Endothelial cell of umbilical vein (primary cell): ENCODE results near the gene TPM1. TPM values are rescaled to one million over a fixed set of nuclear protein-coding genes. Genes with fewer than 3 reads are reported as not detected.

Experiments used
- BruUV-seq: library from RNA; stranded (reverse); fragments of 400-500 nt; replicated peaks from 2 replicates; lab custom pipeline; 2021; lab: Mats Ljungman, UMichigan
- CTCF ChIA-PET: fragments of 300-600, 350-600 bp; sonication (Branson Sonifier 250); formaldehyde crosslinking; loops from one replicate; lab custom pipeline; 2021; ENCODE audit warnings: antibody characterized with exemption, inconsistent platforms; lab: Charles Lee
- POLR2A ChIA-PET: fragments of 300-600, 350-600 bp; sonication (Branson Sonifier 250); formaldehyde crosslinking; loops from one replicate; lab custom pipeline; 2021; ENCODE audit warnings: antibody characterized with exemption, inconsistent platforms; lab: Charles Lee
- DNase-seq: peaks from one replicate; pipeline ENCODE4 v3.0.0-alpha.2; 2011; ENCODE audit warnings: low read depth, low spot score
- FAIRE-seq: peaks from 2 replicates; lab custom pipeline; 2011; peaks lifted over from hg19 to GRCh38; lab: Jason Lieb, UNC
- H2AFZ ChIP-seq: 2 replicates; pipeline ENCODE4 v1.6.0; 2012; ENCODE audit warnings: low read depth, low read length, control low read depth, inconsistent platforms
- H3K27ac ChIP-seq: 2 replicates; pipeline ENCODE4 v1.5.1; 2011; ENCODE audit warnings: low read depth, mild to moderate bottlenecking, control low read depth, low read length, moderate library complexity; ENCODE audit not compliant: insufficient read depth
- H3K27me3 ChIP-seq, 2 experiments: 2 replicates each; pipeline versions ENCODE4 v1.6.0 to v1.6.1; 2011; ENCODE audit warnings: low read length in 2 of 2, mixed read lengths in 1 of 2; ENCODE audit not compliant: control insufficient read depth in 2 of 2, insufficient read depth in 2 of 2
- H3K36me3 ChIP-seq, 2 experiments: 2 replicates in 1 of 2; 3 replicates in 1 of 2; pipeline ENCODE4 v1.5.1; 2011; ENCODE audit warnings: low read length in 2 of 2, mild to moderate bottlenecking in 1 of 2, moderate library complexity in 1 of 2; ENCODE audit not compliant: control insufficient read depth in 2 of 2, insufficient read depth in 2 of 2; ENCODE audit errors: extremely low read depth in 1 of 2
- H3K4me1 ChIP-seq: 3 replicates; pipeline ENCODE4 v1.5.1; 2011; ENCODE audit warnings: mild to moderate bottlenecking, low read length; ENCODE audit not compliant: control insufficient read depth, insufficient read depth; ENCODE audit errors: extremely low read depth
- H3K4me2 ChIP-seq: 2 replicates; pipeline ENCODE4 v1.6.1; 2011; ENCODE audit warnings: low read length, control low read depth, mixed read lengths; ENCODE audit not compliant: insufficient read depth
- H3K4me3 ChIP-seq, 3 experiments: fragments of 200-600 bp in 1 of 3; sonication (generic), shearing (Covaris generic) in 1 of 3; replicated peaks in 1 of 3; 2 replicates each; pipeline ENCODE4 v1.5.1; 2011 to 2016; ENCODE audit warnings: control low read depth in 3 of 3, low read length in 3 of 3, mild to moderate bottlenecking in 2 of 3, inconsistent platforms in 1 of 3, low read depth in 1 of 3, moderate library complexity in 1 of 3; ENCODE audit not compliant: insufficient read depth in 1 of 3
- H3K79me2 ChIP-seq: 2 replicates; pipeline ENCODE4 v1.6.0; 2012; ENCODE audit warnings: low read length, inconsistent platforms; ENCODE audit not compliant: control insufficient read depth, insufficient read depth
- H3K9ac ChIP-seq: replicated peaks from 2 replicates; pipeline ENCODE3; 2011; ENCODE audit warnings: low read length, control low read depth; ENCODE audit not compliant: insufficient read depth; ENCODE audit errors: extremely low read depth
- H3K9me1 ChIP-seq: replicated peaks from 3 replicates; pipeline ENCODE4 v1.6.0; 2011; ENCODE audit warnings: mild to moderate bottlenecking, low read length; ENCODE audit not compliant: control insufficient read depth, insufficient read depth; ENCODE audit errors: extremely low read depth
- H3K9me3 ChIP-seq: replicated peaks from 2 replicates; pipeline ENCODE4 v1.5.1; 2012; ENCODE audit warnings: low read length, inconsistent platforms; ENCODE audit not compliant: control insufficient read depth, insufficient read depth
- H4K20me1 ChIP-seq: replicated peaks from 2 replicates; pipeline ENCODE3; 2011; ENCODE audit warnings: mild to moderate bottlenecking, low read length; ENCODE audit not compliant: control insufficient read depth, insufficient read depth; ENCODE audit errors: extremely low read depth
- JUN ChIP-seq: IDR thresholded peaks from 2 replicates; pipeline ENCODE4 v1.6.1; 2011; ENCODE audit warnings: borderline replicate concordance, low read depth; ENCODE audit not compliant: insufficient read length, insufficient read depth
- MYC ChIP-seq: IDR thresholded peaks from one replicate; pipeline ENCODE4 v1.6.1; 2011; ENCODE audit warnings: mild to moderate bottlenecking, low read depth, low read length
- POLR2A ChIP-seq: IDR thresholded peaks from 2 replicates; pipeline ENCODE4 v1.6.1; 2012; ENCODE audit warnings: low read depth, mild to moderate bottlenecking, control low read depth, low read length
- POLR2AphosphoS5 ChIP-seq: IDR thresholded peaks from 2 replicates; pipeline ENCODE4 v1.6.1; 2012; ENCODE audit warnings: low read depth, mild to moderate bottlenecking, control low read depth, low read length, moderate library complexity; ENCODE audit not compliant: insufficient read depth
- dilution Hi-C: fragments of 300-500 bp; cut with MboI; formaldehyde crosslinking; loops from one replicate; pipeline ENCODE4 v1.15.0; 2019; ENCODE audit warnings: low sequenced_read_pairs; ENCODE audit not compliant: extremely low pct_ligation_motif_present
- intact Hi-C: fragments of 100-400 bp; cut with micrococcal nuclease; formaldehyde crosslinking; loops from one replicate; pipeline ENCODE4 v1.10.0; 2022
- polyA plus RNA-seq, 4 experiments: library from polyadenylated mRNA; depleted of rRNA in 3 of 4; stranded (reverse) in 3 of 4; unstranded in 1 of 4; fragments of >200 nt; gene quantifications; 2 replicates each; pipeline versions ENCODE4 v1.2.1 to v1.2.3, GENCODE V29; 2011 to 2012; ENCODE audit warnings: missing spikeins in 1 of 4
- total RNA-seq: library from RNA; stranded (reverse); gene quantifications from 2 replicates; pipeline ENCODE4 v1.2.3, GENCODE V29; 2021

The TPM1 gene
- total and polyA plus RNA-seq, 2 donors (not counting 3 experiments of a cell fraction or from before 2014, with no cell fraction given) = 518 to 558 TPM

GRCh38 chr15:63038926-63039673 is 3.4 kb upstream of the TPM1 start:
- H3K27ac ChIP-seq = no peak overlapping the region
- no peak overlapping the region for H3K9ac ChIP-seq
- H2AFZ ChIP-seq = no peak overlapping the region
- no peaks in the 10 kb centered on the region for H3K9me1 ChIP-seq
- H3K9me3 ChIP-seq = no peaks in the 10 kb centered on the region
- H3K79me2 ChIP-seq = peaks cover 15% of the 10 kb centered on the region
- no TSS peak for BruUV-seq
- no peaks in the 10 kb centered on the region for H4K20me1 ChIP-seq
- TF ChIP-seq POLR2AphosphoS5 (no peak), JUN (no peak), MYC (no peak), POLR2A (no peak)
- no peaks in the 10 kb centered on the region for H3K27me3 ChIP-seq
- POLR2A ChIA-PET = no interaction called here
- intact Hi-C loops (no loop called here), dilution Hi-C loops (no loop called here)
- H3K4me3 ChIP-seq = no peak overlapping the region
- H3K4me1 ChIP-seq = peaks cover 2% of the 10 kb centered on the region
- no peaks in the 10 kb centered on the region for H3K36me3 ChIP-seq
- CTCF ChIA-PET = interaction anchor here (1.1 to 1.6 kb wide), 3 partner anchors 9 to 192 kb away, joined by 3 to 5 read pairs (median 3); no protein-coding TSS in a partner anchor
- H3K4me2 ChIP-seq = no peak overlapping the region
- no peak for DNase-seq
- FAIRE-seq = no peak

GRCh38 chr15:63039811-63040210 is 2.7 kb upstream of the TPM1 start:
- Histone ChIP-seq H3K4me1 (peaks cover 8% of the 10 kb centered on the region), H3K27me3 (no peaks in the 10 kb centered on the region), H2AFZ (no peak overlapping the region), H3K9me1 (no peaks in the 10 kb centered on the region), H3K27ac (no peak overlapping the region), H3K79me2 (peaks cover 22% of the 10 kb centered on the region), H3K4me3 (no peak overlapping the region), H3K9me3 (no peaks in the 10 kb centered on the region), H3K9ac (no peak overlapping the region), H3K4me2 (no peak overlapping the region), H4K20me1 (no peaks in the 10 kb centered on the region), H3K36me3 (no peaks in the 10 kb centered on the region)
- dilution Hi-C loops (no loop called here), intact Hi-C loops (no loop called here)
- ChIA-PET POLR2A (interaction anchor here (0.6 kb wide), 1 partner anchor 199 kb away, joined by 3 read pairs; no protein-coding TSS in a partner anchor), CTCF (interaction anchor here (1.1 to 1.6 kb wide), 4 partner anchors 9 to 192 kb away, joined by 3 to 5 read pairs (median 3); no protein-coding TSS in a partner anchor)
- no TSS peak for BruUV-seq
- FAIRE-seq (no peak), DNase-seq (no peak)
- TF ChIP-seq JUN (no peak), POLR2AphosphoS5 (no peak)
